Panc1 (cell line): ENCODE measurements around the gene ATP6V1B1.

ENCODE experiments used
- POLR2AphosphoS5 ChIP-seq: IDR thresholded peaks from 2 replicates; pipeline ENCODE4 v1.6.1; 2012; ENCODE audit warnings: mild to moderate bottlenecking, low read depth, low read length, moderate library complexity
- TF ChIP-seq, protein P1 (sequence below): fragments of 450-650 bp; IDR thresholded peaks from 2 replicates; pipeline ENCODE4 v1.5.1; 2017; ENCODE audit warnings: mild to moderate bottlenecking

- no peak for TF ChIP-seq POLR2AphosphoS5
- TF ChIP-seq, protein P1, sequence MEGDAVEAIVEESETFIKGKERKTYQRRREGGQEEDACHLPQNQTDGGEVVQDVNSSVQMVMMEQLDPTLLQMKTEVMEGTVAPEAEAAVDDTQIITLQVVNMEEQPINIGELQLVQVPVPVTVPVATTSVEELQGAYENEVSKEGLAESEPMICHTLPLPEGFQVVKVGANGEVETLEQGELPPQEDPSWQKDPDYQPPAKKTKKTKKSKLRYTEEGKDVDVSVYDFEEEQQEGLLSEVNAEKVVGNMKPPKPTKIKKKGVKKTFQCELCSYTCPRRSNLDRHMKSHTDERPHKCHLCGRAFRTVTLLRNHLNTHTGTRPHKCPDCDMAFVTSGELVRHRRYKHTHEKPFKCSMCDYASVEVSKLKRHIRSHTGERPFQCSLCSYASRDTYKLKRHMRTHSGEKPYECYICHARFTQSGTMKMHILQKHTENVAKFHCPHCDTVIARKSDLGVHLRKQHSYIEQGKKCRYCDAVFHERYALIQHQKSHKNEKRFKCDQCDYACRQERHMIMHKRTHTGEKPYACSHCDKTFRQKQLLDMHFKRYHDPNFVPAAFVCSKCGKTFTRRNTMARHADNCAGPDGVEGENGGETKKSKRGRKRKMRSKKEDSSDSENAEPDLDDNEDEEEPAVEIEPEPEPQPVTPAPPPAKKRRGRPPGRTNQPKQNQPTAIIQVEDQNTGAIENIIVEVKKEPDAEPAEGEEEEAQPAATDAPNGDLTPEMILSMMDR, result no peak
Observed at GRCh38 chr2:70985956-70986355, 50.3 kb downstream of the ATP6V1B1 start.
